Transverse colon (tissue), 4 donors: Measurements from ENCODE around the gene AFG1L.

Experiments
- EP300 ChIP-seq: sonication (generic); formaldehyde crosslinking; IDR thresholded peaks from one replicate; pipeline ENCODE4 v1.6.1; 2017; ENCODE audit warnings: antibody characterized with exemption, low read depth
- POLR2A ChIP-seq: fragments of 450-650 bp; IDR thresholded peaks from one replicate; pipeline ENCODE4 v1.6.1; 2016; ENCODE audit warnings: antibody characterized with exemption, mild to moderate bottlenecking, moderate library complexity
- POLR2AphosphoS5 ChIP-seq, 3 donors: sonication (generic); formaldehyde crosslinking; IDR thresholded peaks; one replicate each; pipeline ENCODE4 v1.6.1; 2016; ENCODE audit warnings: antibody characterized with exemption in 3 of 3
- TF ChIP-seq, protein P1 (sequence below), 5 experiments: fragments of 200-600 bp in 3 of 5; fragments of 450-650 bp in 2 of 5; sonication (generic) in 3 of 5; IDR thresholded peaks; 1 replicate in 2 of 5; 2 replicates in 3 of 5; pipeline ENCODE4 v1.5.1; 2016 to 2017; ENCODE audit warnings: antibody characterized with exemption in 5 of 5, inconsistent platforms in 3 of 5, mild to moderate bottlenecking in 2 of 5, moderate library complexity in 1 of 5

DNA sequence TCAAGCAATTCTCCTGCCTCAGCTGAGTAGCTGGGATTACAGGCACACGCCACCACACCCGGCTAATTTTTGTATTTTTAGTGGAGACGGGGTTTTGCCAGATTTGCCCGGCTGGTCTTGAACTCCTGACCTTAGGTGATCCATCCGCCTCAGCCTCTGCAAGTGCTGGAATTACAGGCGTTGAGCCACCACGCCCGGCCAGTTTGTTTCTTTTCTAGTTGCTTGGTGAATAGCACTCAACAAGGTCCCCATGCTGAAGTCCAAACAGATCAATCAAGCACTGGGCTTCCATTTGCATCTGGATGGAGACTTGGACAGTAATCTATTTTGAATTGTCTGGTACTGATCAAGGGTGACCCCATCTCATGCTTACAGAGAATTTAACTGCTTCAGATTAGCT lies 157.0 kb downstream of the AFG1L start:
- TF ChIP-seq, protein P1, sequence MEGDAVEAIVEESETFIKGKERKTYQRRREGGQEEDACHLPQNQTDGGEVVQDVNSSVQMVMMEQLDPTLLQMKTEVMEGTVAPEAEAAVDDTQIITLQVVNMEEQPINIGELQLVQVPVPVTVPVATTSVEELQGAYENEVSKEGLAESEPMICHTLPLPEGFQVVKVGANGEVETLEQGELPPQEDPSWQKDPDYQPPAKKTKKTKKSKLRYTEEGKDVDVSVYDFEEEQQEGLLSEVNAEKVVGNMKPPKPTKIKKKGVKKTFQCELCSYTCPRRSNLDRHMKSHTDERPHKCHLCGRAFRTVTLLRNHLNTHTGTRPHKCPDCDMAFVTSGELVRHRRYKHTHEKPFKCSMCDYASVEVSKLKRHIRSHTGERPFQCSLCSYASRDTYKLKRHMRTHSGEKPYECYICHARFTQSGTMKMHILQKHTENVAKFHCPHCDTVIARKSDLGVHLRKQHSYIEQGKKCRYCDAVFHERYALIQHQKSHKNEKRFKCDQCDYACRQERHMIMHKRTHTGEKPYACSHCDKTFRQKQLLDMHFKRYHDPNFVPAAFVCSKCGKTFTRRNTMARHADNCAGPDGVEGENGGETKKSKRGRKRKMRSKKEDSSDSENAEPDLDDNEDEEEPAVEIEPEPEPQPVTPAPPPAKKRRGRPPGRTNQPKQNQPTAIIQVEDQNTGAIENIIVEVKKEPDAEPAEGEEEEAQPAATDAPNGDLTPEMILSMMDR (IDR thresholded peaks at IDR 0.05), result no peak
- TF ChIP-seq POLR2AphosphoS5 (IDR thresholded peaks at IDR 0.05) (no peak), POLR2A (no peak), EP300 (no peak)
